ENCODE measurements around the gene CS.

DNA sequence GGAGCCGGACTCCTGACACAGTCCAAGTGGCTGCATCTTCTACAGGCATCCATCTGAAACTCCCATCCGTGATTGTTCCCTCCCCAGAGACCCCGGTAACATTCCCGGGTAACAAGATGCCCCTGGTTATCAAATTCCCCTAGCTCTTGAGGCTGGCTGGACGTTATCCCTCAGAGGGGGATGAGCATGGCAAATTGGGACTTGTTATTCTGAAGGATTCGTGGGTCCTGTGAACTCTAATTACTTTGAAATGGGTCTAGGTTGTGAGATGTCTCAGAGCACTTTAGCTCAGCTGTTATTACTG, 34.3 kb upstream of the CS start:
- TF ChIP-seq, protein P1, sequence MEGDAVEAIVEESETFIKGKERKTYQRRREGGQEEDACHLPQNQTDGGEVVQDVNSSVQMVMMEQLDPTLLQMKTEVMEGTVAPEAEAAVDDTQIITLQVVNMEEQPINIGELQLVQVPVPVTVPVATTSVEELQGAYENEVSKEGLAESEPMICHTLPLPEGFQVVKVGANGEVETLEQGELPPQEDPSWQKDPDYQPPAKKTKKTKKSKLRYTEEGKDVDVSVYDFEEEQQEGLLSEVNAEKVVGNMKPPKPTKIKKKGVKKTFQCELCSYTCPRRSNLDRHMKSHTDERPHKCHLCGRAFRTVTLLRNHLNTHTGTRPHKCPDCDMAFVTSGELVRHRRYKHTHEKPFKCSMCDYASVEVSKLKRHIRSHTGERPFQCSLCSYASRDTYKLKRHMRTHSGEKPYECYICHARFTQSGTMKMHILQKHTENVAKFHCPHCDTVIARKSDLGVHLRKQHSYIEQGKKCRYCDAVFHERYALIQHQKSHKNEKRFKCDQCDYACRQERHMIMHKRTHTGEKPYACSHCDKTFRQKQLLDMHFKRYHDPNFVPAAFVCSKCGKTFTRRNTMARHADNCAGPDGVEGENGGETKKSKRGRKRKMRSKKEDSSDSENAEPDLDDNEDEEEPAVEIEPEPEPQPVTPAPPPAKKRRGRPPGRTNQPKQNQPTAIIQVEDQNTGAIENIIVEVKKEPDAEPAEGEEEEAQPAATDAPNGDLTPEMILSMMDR (IDR thresholded peaks at IDR 0.05; ENCODE audit: low read depth, low read length): no peak
- no peak for TF ChIP-seq POLR2A (IDR thresholded peaks at IDR 0.05; ENCODE audit: extremely low read depth, insufficient read length)
- no peak; the same call in 1 of the 2 replicates for TF ChIP-seq MYC (IDR thresholded peaks at IDR 0.05; ENCODE audit: low read depth, low read length)
- TF ChIP-seq, protein P2, sequence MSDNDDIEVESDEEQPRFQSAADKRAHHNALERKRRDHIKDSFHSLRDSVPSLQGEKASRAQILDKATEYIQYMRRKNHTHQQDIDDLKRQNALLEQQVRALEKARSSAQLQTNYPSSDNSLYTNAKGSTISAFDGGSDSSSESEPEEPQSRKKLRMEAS (IDR thresholded peaks at IDR 0.05; ENCODE audit: low read depth, low read length): no peak

All from NB4 (cell line).